Gastrocnemius medialis (tissue), 4 donors: Measurements from ENCODE around the gene MYD88. TPM values are rescaled to one million over a fixed set of nuclear protein-coding genes. Genes with fewer than 3 reads are reported as not detected.
A peak's percentile ranks its signal among the peaks of the same experiment; 100 is the strongest.

Experiments used
- ATAC-seq, 2 donors: fragments of 150-250 bp; one replicate each; pipeline ENCODE4 v1.9.1; 2016
- DNase-seq, 2 donors: peaks; one replicate each; pipeline ENCODE4 v3.0.0-alpha.2; 2019
- H3K27ac ChIP-seq, 4 donors: fragments of 200-600 bp; sonication (generic); 1 replicate in 1 of 4; 2 replicates in 3 of 4; pipeline ENCODE4 v1.5.1; 2016 to 2018; ENCODE audit warnings: mild to moderate bottlenecking in 2 of 4, moderate library complexity in 1 of 4
- H3K27me3 ChIP-seq, 3 donors: fragments of 200-600 bp; sonication (generic) in 2 of 3; 1 replicate in 1 of 3; 2 replicates in 2 of 3; pipeline versions ENCODE4 v1.5.1 to v1.6.0; 2016 to 2019; ENCODE audit warnings: mild to moderate bottlenecking in 1 of 3, moderate library complexity in 1 of 3
- H3K36me3 ChIP-seq, 2 donors: fragments of 200-600 bp; sonication (generic) in 1 of 2; one replicate each; pipeline ENCODE4 v1.5.1; 2017 to 2018
- H3K4me1 ChIP-seq, 2 donors: fragments of 200-600 bp; sonication (generic) in 1 of 2; one replicate each; pipeline ENCODE4 v1.5.1; 2016 to 2017; ENCODE audit warnings: mild to moderate bottlenecking in 2 of 2
- H3K4me3 ChIP-seq, 4 donors: fragments of 200-600 bp; sonication (generic) in 3 of 4; 1 replicate in 1 of 4; 2 replicates in 3 of 4; pipeline ENCODE4 v1.5.1; 2016 to 2019; ENCODE audit warnings: mild to moderate bottlenecking in 2 of 4
- H3K9me3 ChIP-seq, 3 donors: fragments of 200-600 bp; sonication (generic) in 2 of 3; 1 replicate in 1 of 3; 2 replicates in 2 of 3; pipeline ENCODE4 v1.5.1; 2016 to 2019
- POLR2A ChIP-seq, 2 donors: fragments of 450-650 bp; IDR thresholded peaks; one replicate each; pipeline ENCODE4 v1.6.1; 2017; ENCODE audit warnings: antibody characterized with exemption in 2 of 2, mild to moderate bottlenecking in 2 of 2, moderate library complexity in 2 of 2
- in situ Hi-C, 4 donors: fragments of 200-750 bp; cut with MboI; loops; one replicate each; pipeline versions ENCODE4 v1.15.0 to v1.8.0; 2017; ENCODE audit warnings: low sequenced_read_pairs in 4 of 4
- intact Hi-C: fragments of 100-400 bp; cut with DNase I; formaldehyde crosslinking; loops from one replicate; pipeline ENCODE4 v1.15.1; 2023; ENCODE audit warnings: low total_unique reads
- total RNA-seq, 4 donors: library from RNA; depleted of rRNA; stranded (reverse); fragments of >200 nt; gene quantifications; one replicate each; pipeline versions ENCODE4 v1.1.0 to v1.2.3, GENCODE V29; 2016
- TF ChIP-seq, protein P1 (sequence below), 5 experiments: fragments of 450-650 bp in 3 of 5; fragments of 200-600 bp in 2 of 5; sonication (generic) in 2 of 5; IDR thresholded peaks in 4 of 5; conservative IDR thresholded peaks in 1 of 5; 1 replicate in 4 of 5; 2 replicates in 1 of 5; pipeline ENCODE4 v1.5.1; 2016 to 2019; ENCODE audit warnings: antibody characterized with exemption in 5 of 5, mild to moderate bottlenecking in 3 of 5, moderate library complexity in 3 of 5

The MYD88 gene
- total RNA-seq, 4 donors from 2014 or later: 2.1 to 6.6 (median 3.3) TPM

DNA sequence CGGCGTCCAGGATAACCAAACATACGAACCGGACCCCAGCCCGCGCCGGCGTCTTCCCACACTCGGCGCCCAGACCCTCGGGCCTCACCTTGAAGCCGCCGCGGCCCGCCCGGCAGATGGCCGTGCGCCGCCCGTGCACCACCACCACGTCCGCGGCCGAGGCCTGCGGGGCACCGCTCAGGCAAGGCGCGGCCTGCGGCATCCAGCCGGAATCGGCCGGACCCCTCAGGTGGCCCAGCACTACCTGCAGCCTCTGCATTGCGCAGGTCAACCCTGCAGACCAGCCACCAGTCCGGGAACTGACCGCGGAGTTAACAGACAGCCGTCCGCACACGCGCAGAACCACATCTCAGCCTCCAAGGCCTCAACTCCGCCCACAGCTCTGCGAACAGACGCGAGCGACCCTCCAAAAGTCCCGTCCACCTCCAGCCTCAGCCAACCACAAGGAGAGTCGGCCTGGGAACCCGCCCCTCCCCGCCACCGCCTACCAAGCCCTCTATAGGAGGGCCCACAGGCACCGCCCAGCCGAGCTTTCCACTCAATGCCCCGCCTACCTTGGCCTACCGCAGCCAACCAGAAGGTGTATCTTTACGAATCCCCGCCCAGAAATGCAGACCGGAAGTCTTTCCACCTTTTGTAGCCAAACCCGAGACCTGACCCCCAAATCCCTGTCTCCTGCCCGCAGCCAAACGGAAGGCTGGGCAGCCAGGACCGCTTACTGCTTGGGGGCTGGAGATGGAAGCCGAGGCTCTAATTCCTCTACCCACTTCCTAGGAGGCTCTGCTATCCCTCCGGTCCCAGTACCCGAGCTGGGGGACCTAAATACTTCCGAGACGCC, 1.5 kb upstream of the MYD88 start, which contains the start of gene ACAA1:
Gene ACAA1, minus strand, starts transcription at position 351 of the 838 bp plus-strand sequence. Its CDS starts 92 bp downstream, at position 259.
- in situ Hi-C loops: loop anchor here in 3 of 4 donors (25.0 kb wide), 1 partner anchor 350 kb away; the partner anchor contains the start of gene EXOG (in 3 of the 3)
- intact Hi-C loops: loop anchor here (1.0 to 10.0 kb wide), 7 partner anchors 28 to 1142 kb away; partner anchors contain the start of genes ACVR2B, EPM2AIP1, MLH1 and OXSR1
- Histone ChIP-seq H3K27me3 (no peaks in the 10 kb centered on the region), H3K9me3 (no peaks in the 10 kb centered on the region), H3K4me3 (peak within 1 kb of the TSS; percentile 73 to 99 (median 82)), H3K36me3 (peaks cover 0 to 30% of the 10 kb centered on the region in 2 donors), H3K27ac (peak within 1 kb of the TSS; percentile 88 to 97 (median 92)), H3K4me1 (peaks cover 19 to 30% of the 10 kb centered on the region in 2 donors)
- peak; percentile 91 to 95 for ATAC-seq
- DNase-seq: peak; percentile 100
- TF ChIP-seq, protein P1, sequence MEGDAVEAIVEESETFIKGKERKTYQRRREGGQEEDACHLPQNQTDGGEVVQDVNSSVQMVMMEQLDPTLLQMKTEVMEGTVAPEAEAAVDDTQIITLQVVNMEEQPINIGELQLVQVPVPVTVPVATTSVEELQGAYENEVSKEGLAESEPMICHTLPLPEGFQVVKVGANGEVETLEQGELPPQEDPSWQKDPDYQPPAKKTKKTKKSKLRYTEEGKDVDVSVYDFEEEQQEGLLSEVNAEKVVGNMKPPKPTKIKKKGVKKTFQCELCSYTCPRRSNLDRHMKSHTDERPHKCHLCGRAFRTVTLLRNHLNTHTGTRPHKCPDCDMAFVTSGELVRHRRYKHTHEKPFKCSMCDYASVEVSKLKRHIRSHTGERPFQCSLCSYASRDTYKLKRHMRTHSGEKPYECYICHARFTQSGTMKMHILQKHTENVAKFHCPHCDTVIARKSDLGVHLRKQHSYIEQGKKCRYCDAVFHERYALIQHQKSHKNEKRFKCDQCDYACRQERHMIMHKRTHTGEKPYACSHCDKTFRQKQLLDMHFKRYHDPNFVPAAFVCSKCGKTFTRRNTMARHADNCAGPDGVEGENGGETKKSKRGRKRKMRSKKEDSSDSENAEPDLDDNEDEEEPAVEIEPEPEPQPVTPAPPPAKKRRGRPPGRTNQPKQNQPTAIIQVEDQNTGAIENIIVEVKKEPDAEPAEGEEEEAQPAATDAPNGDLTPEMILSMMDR (IDR thresholded peaks at IDR 0.05 in 4 of 5, conservative IDR thresholded peaks at IDR 0.05 in 1 of 5): peak in 1 of 5 experiments; percentile 8
- TF ChIP-seq POLR2A (IDR thresholded peaks at IDR 0.05): peak; percentile 70 to 89

DNA sequence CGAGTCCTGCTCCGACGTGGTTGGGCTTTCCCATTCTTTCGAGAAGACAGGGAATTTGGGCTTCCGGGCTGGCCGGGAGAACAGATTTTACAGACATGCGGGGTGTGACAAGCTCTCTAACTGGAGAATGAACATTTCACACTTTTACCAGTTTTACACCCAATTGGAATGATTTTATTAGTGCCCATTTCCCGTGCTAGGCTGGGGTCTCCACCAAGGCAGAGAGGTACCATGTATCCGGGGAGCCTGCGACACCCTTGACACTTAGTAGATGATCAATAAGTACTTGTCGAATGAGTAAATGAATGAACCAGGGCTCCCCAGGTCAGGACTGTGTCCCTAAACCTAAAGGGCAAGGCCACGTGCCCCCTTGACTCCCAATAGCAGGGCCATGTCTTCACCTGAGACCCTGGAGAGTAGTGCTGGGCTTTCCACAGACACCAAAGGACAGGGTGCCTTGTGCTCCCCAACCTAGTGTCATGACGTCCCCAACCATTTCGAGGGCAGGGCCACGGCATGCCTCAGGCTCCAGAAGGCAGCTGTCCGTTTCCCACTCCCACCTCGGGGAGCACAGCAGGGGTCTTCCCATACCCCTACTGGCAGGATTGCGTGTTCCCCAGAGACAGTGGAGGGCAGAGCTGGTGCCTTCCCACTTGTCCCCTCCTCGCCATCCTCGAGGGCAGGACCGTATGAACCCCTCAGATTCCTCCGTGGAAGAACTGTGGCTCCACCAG, 679 bp upstream of the MYD88 start:
- DNase-seq: no peak
- peak in 1 of 2 donors; percentile 7 for ATAC-seq
- peak overlapping the region; percentile 88 to 97 (median 92) for H3K27ac ChIP-seq
- TF ChIP-seq, protein P1 (IDR thresholded peaks at IDR 0.05 in 4 of 5, conservative IDR thresholded peaks at IDR 0.05 in 1 of 5): no peak
- no peak for TF ChIP-seq POLR2A (IDR thresholded peaks at IDR 0.05)
- no peaks in the 10 kb centered on the region for H3K9me3 ChIP-seq
- intact Hi-C loops (loop anchor here (1.0 to 10.0 kb wide), 7 partner anchors 28 to 1143 kb away; partner anchors contain the start of genes ACVR2B, EPM2AIP1, MLH1 and OXSR1), in situ Hi-C loops (loop anchor here in 3 of 4 donors (25.0 kb wide), 1 partner anchor 350 kb away; the partner anchor contains the start of gene EXOG (in 3 of the 3))
- H3K36me3 ChIP-seq: peaks cover 0 to 27% of the 10 kb centered on the region in 2 donors
- peak overlapping the region; percentile 70 to 99 (median 80) for H3K4me3 ChIP-seq
- peaks cover 19 to 30% of the 10 kb centered on the region in 2 donors for H3K4me1 ChIP-seq
- no peaks in the 10 kb centered on the region for H3K27me3 ChIP-seq

DNA sequence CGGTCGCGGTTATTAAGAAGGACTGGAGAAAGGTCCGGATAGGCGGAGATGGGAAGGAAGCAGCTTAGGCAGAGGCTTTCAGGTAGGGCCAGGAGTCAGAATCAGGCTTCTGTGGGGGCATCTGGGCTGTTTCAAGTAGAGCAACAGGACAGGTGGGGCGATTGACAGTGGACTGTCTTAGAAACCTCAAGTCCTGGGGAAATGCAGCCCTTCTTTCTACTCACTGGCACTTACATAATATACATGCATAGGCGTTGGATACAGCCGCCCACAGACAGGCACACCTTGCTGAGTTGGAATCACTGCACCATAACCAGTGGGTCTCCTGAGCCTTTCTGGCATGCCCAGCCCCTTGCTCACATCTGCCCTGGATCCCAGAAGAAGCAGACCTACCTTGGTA, 730 bp downstream of the MYD88 start:
- Histone ChIP-seq H3K27me3 (no peaks in the 10 kb centered on the region), H3K36me3 (peaks cover 0 to 13% of the 10 kb centered on the region in 2 donors), H3K9me3 (no peaks in the 10 kb centered on the region), H3K4me3 (peak overlapping the region; percentile 70 to 99 (median 80)), H3K4me1 (peaks cover 19 to 30% of the 10 kb centered on the region in 2 donors), H3K27ac (peak overlapping the region; percentile 88 to 97 (median 92))
- in situ Hi-C loops (loop anchor here in 3 of 4 donors (25.0 kb wide), 1 partner anchor 348 kb away; the partner anchor contains the start of gene EXOG (in 3 of the 3)), intact Hi-C loops (loop anchor here (5.0 to 10.0 kb wide), 5 partner anchors 208 to 1144 kb away; partner anchors contain the start of genes ACVR2B, EPM2AIP1, MLH1 and XYLB)
- no peak for ATAC-seq
- DNase-seq: no peak
- no peak for TF ChIP-seq POLR2A (IDR thresholded peaks at IDR 0.05)
- TF ChIP-seq, protein P1 (IDR thresholded peaks at IDR 0.05 in 4 of 5, conservative IDR thresholded peaks at IDR 0.05 in 1 of 5): no peak

DNA sequence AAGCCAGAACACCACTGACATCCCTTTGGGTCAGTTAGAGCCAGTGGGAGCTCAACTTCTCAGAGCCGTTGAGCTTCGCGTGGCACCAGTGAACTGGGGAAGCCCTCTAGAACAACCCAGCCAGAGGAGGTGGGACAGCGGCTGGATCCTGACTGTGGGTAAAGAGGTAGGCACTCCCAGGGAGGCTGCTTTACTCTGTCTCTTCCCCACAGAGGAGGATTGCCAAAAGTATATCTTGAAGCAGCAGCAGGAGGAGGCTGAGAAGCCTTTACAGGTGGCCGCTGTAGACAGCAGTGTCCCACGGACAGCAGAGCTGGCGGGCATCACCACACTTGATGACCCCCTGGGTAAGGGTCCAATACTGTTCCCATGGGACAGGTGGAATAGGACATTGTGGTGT, 1.2 kb downstream of the MYD88 start:
- Histone ChIP-seq H3K27me3 (no peaks in the 10 kb centered on the region), H3K36me3 (peaks cover 0 to 12% of the 10 kb centered on the region in 2 donors), H3K4me1 (peaks cover 19 to 25% of the 10 kb centered on the region in 2 donors), H3K4me3 (peak overlapping the region in 2 of 4 donors; percentile 73 to 99), H3K27ac (peak overlapping the region in 1 of 4 donors; percentile 88), H3K9me3 (no peaks in the 10 kb centered on the region)
- DNase-seq: no peak
- intact Hi-C loops (loop anchor here (5.0 to 10.0 kb wide), 5 partner anchors 208 to 1145 kb away; partner anchors contain the start of genes ACVR2B, EPM2AIP1, MLH1 and XYLB), in situ Hi-C loops (loop anchor here in 3 of 4 donors (25.0 kb wide), 1 partner anchor 348 kb away; the partner anchor contains the start of gene EXOG (in 3 of the 3))
- ATAC-seq: no peak
- no peak for TF ChIP-seq POLR2A (IDR thresholded peaks at IDR 0.05)
- TF ChIP-seq, protein P1 (IDR thresholded peaks at IDR 0.05 in 4 of 5, conservative IDR thresholded peaks at IDR 0.05 in 1 of 5): no peak
